NCI-H748 treated with DMSO at 0.1 percent for 48 hours (cell line): ENCODE data around the gene KRT4.

Experiments
- DNase-seq: peaks from one replicate; lab custom pipeline; 2025; lab: John Stamatoyannopoulos, UW

The KRT4 gene

DNA sequence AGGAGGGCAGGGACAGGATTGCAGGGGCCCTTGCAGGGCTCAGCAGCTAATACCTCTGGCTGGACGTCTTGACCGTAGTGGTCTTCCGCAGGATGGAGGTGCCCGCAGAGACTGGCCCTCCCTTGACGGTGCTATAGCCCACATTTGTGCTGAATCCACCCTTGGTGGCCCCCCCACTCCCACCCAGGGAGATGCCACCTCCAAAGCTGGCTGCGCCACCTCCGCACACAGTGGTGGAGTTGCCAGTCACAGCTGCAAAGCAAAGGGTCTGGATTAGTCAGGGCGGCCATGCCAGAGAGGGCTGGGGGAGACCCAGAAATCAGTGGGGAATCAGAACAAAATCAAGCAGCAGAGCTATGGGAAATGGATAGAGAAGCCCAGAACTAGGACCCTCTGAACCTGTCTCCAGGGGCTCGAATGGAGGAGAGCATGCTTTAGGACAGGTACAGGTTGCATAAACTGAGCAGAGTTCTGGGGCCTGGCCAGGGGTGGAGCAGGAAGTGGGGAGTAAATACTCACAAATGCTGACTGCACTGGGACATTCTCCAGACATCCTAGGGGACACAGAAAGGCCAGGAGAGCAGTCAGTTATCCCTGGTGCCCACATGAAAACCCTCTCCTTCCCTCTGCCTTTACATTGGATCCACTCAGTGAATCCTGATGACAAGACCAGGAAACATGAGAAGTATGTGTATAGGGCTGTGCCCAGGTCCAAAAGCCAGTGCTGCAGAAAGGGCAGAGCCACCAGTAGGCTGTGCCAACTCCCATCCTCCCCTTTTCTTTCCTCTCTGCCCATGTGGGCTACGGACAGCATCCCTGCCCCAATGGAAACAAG lies 8.1 kb upstream of the KRT4 start:
- no peak for DNase-seq

DNA sequence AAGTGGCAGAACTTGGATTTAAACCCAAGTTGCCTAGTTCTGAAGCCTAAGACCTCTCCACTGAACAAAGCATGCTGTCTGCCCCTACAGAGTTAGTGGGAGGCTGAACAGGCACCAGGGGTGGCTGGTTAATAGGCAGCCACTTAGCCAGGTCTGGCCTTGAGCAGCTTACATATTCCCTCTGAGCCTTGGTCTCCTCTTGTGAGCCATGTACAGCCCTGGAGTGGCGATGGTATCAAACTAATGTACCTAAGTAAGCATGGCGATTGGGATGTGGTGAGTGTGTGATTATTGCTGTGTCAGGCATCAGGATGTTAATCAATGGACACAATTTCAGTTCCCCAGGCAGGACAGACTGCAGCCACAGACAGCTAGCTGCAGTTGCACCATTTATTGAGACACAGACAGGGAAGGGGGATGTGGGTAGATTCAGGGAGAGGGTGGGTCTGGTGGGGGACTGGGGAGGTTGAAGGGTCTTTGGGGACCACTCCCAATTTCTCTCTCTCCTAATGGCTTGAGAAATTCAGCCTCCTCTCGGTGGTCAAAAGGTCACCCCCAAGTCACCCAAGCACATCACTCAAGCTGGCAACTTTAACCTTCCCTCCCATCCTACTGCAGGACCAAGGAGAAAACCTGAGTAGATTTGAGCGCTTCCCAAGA lies 7.3 kb upstream of the KRT4 start:
- DNase-seq, result no peak

DNA sequence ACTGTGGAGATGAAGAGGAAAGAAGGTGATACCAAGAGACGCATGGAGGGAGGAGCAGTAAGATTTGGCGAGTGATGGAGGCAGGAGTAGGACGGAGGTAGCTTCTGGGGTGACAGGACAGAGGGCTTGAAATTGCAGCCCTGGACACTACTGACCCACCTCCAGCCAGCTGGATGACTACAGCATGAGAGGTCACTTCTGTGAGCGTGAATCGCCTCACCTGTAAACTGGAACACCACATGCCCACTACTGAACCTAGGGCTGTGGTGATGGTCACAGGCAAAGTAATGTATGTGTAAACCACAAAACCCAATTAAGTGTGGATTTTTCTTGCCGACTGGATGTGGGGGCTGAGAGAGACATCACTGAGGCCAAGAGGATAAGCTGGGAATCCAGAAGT lies 6.6 kb upstream of the KRT4 start:
- DNase-seq, result no peak

DNA sequence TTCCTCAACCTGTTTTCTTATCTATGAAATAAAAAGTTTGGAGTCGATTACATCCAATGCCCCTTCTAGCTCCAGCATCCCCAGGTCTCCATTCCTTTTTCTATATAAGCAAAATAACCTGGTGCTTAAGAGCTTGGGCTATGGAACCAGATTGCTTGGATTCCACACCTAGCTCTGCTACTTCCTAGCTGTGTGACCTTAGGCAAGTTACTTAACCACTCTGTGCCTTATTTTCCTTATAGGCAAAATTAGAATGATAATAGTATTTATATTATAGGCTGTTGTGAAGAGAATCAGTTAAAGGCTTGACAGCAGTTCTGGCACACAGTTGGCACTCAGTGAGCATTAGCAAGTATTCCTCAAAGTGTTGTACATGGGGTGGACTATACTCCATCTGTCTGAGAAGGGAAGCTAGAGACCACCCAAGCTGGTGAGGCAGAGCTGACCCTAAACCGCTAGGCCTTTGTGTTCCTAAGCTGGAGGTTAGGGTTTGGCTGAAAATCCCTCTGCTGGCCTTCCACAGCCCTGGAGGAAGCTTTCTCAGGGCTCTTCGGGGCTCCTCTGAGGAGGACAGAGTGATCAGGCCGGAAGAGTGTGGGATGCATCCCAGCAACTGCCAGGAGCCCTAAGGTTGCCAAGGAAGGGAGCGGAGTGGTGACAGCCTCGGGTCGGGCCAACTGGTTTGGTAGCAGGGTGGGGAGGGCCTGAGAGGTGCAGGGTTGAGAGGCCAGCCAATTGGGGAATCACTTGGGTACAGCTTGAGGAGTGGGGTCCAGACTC lies 6.0 kb upstream of the KRT4 start:
- DNase-seq, result no peak

GRCh38 chr12:52818887-52819420 lies 5.0 kb upstream of the KRT4 start:
- no peak for DNase-seq

- DNase-seq, result peak; percentile 24
Observed at GRCh38 chr12:52818388-52818787, 4.5 kb upstream of the KRT4 start.

- no peak for DNase-seq
Observed at GRCh38 chr12:52817699-52818238, 3.9 kb upstream of the KRT4 start.

GRCh38 chr12:52817003-52817698 lies 3.2 kb upstream of the KRT4 start:
- DNase-seq, result no peak

- no peak for DNase-seq
Observed at GRCh38 chr12:52815676-52816588, 2.0 kb upstream of the KRT4 start.

DNA sequence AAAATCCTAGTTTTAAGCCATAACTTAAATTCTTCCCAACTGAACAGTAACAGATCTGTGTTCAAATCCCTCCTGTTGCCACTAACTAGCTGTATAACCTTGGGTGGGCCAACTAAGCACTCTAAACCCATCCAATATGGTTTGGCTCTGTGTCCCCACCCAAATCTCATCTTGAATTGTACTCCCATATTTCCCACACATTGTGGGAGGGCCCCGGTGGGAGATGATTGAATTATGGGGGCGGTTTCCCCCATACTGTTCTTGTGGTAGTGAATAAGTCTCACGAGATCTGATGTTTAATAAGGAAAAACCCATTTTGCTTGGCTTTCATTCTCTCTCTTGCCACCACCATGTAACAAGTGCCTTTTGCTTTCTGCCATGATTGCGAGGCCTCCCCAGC lies 1.2 kb upstream of the KRT4 start:
- DNase-seq, result no peak

DNA sequence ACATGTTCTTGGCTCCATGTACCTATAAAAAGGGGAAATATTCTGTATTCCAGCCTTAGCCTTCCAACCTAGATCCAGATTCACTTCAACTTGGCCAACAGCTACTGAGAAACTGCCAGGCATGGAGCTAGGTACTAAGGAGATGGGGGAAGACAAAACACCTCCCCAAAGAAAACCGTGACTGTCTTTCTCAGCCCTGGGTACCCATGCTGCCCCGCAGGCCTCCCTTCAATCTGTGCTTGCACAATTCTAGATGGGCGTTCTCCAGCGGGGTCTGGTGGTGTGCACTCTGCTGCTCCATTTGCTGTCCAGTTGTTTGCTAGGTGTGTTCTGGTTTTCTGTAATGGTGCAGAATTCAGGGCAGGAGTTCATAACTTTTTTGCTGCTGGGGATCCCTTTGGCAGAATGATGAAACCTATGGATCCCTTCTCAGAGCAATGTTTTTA lies 817 bp upstream of the KRT4 start:
- no peak for DNase-seq

DNA sequence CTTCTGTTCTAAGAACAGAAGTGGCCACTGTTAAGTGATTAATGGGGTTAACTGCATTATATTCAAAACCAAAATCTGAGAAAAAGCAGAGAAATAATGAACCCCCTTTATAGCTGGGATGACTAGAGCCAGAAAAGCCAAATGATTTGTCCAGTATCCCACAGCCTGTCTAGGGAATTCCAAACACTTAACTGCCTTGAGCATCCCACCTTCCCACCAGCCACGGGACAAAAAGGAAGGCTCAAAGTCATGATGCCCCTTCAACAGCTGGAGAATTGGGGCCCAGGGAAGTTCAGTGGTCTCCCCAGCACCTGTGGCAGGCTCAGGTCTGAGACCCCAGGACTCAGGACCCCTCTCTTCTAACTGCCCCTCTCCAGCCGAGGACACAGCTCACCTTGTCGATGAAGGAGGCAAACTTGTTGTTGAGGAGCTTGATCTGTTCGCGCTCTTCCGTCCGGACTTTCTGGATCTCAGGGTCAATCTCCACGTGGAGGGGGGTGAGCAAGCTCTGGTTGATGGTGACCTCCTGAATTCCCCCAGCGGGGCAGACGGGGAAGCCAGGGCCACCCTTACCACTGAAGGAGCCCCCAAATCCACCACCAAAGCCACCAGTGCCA lies 605 bp downstream of the KRT4 start:
- no peak for DNase-seq

- no peak for DNase-seq
Observed at GRCh38 chr12:52812749-52813148, 1.2 kb downstream of the KRT4 start.

GRCh38 chr12:52812073-52812400 lies 1.9 kb downstream of the KRT4 start:
- no peak for DNase-seq

DNA sequence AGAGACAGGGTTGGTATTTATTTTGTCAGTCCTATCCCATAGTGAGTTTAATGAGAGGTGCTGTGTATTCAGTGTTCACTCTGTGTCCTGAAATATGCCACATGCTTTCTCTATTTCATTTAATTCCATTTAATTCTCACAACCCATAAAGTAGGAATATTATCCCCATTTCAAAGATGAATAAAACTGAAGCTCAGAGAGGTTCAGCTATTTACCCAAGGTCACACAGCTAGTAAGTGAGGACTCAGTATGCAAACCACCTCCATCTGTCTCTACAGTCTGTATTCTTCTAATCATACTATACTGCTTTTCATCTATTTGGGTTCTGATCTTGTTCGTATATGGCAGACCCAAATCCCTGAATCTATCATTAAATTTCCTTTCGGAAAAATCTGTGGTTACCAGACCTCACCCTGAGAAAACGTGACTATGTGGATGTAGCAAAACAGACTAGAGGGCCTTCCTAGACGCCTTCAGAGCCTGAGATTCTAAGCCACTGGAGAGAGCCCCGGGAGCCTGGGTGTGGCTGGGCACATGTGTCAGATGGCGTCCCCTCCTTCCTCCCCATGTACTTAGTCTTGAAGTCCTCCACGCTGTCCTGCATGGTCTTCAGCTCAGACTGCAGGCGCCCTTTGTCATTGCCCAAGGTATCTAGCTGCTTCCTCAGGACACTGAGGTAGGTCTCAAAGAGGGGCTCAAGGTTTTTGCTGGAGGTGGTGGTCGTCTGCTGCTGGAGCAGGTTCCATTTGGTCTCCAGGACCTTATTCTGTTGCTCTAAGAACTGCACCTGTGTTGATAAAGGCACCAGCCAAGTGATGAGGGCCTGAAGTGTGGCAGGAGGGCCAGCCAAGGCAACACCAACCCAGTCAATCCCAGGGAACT lies 2.5 kb downstream of the KRT4 start:
- DNase-seq, result no peak

DNA sequence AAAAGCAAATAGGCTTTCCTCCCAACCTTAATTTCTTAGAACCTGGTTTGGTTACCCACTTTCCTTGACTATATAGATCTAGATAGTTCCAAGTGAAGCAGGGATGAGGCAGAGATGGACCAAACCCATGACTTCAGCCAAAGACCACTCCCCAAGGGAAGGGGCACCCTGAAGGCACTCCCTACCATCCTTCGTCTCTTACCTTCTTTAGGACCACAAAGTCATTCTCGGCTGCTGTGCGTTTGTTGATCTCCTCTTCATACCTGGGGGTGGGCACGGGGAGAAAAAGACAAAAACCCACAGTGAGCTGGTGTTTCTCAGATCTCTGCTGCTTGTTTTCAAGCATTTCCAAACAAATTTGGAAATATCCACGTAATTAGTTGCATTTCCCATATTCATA lies 3.4 kb downstream of the KRT4 start:
- DNase-seq, result no peak

DNA sequence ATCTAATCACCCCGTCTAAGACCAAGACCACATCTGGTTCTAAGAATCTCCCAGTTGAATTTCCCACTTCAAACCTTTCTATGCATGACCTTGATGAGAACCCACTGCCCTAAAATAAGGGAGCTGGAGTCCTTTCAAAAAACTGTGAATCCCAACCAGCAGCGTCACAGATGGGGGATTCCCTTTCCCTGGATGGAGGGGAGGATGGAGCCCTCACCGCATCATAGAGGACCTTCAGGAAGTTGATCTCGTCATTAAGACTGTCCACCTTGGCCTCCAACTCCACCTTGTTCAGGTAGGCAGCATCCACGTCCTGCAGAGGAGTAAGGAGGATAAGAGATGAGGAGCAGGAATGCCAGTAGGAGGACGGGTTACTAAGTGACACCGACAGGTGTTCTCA lies 4.8 kb downstream of the KRT4 start:
- DNase-seq, result no peak

DNA sequence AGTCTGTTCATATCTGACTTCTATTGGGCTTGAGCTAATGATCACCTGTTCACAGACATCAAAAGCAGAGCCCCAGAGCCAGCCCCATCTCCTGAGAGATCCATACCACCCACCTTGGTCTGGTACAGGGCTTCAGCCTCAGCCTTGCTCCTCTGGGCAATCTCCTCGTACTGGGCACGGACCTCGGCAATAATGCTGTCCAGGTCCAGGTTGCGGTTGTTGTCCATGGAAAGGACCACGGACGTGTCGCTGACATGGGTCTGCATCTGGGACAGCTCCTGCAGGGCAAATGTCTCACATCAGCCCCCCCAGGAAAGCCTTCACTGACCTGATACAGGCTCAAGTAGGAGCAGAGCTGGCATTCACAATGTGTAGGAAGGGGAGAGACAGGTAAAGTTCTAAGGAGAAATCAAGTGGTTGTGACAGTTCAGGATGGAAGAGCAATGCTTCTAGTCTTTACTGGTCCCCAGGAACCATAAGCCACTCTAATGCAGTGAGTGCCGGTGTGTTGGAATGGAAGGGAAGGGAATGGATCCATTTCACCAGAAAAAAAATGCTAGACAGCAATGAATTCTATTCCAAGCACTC lies 5.2 kb downstream of the KRT4 start:
- DNase-seq, result no peak
